Suprapubic skin (tissue), 4 donors: ENCODE measurements around the gene CD37. TPM values are rescaled to one million over a fixed set of nuclear protein-coding genes. Genes with fewer than 3 reads are reported as not detected.
"Not testable (repeated sequence)": the region's sequence is repeated elsewhere in the genome, so short reads cannot be mapped to it uniquely, and the experiment has no call there.

Experiments
- DNase-seq, 2 donors: peaks; one replicate each; pipeline ENCODE4 v3.0.0-alpha.2; 2019; ENCODE audit warnings: low spot score in 2 of 2
- H3K27ac ChIP-seq: fragments of 200-600 bp; sonication (generic); one replicate; pipeline ENCODE4 v1.5.1; 2019
- H3K27me3 ChIP-seq: fragments of 200-600 bp; sonication (generic); one replicate; pipeline ENCODE4 v1.5.1; 2019
- H3K36me3 ChIP-seq: fragments of 200-600 bp; sonication (generic); one replicate; pipeline ENCODE4 v1.5.1; 2019
- H3K4me1 ChIP-seq: fragments of 200-600 bp; sonication (generic); one replicate; pipeline ENCODE4 v1.5.1; 2019
- H3K4me3 ChIP-seq: fragments of 200-600 bp; sonication (generic); one replicate; pipeline ENCODE4 v1.5.1; 2019; ENCODE audit warnings: mild to moderate bottlenecking
- H3K9me3 ChIP-seq: fragments of 200-600 bp; sonication (generic); one replicate; pipeline ENCODE4 v1.5.1; 2019
- CTCF ChIP-seq, 2 donors: fragments of 200-600 bp in 1 of 2; fragments of 450-650 bp in 1 of 2; sonication (generic) in 1 of 2; IDR thresholded peaks; one replicate each; pipeline ENCODE4 v1.5.1; 2016 to 2019; ENCODE audit warnings: antibody characterized with exemption in 2 of 2, mild to moderate bottlenecking in 1 of 2, moderate library complexity in 1 of 2
- EP300 ChIP-seq: sonication (generic); formaldehyde crosslinking; IDR thresholded peaks from one replicate; pipeline ENCODE4 v1.6.1; 2017; ENCODE audit warnings: antibody characterized with exemption
- POLR2A ChIP-seq, 2 donors: fragments of 450-650 bp; IDR thresholded peaks; one replicate each; pipeline ENCODE4 v1.6.1; 2017; ENCODE audit warnings: antibody characterized with exemption in 2 of 2, mild to moderate bottlenecking in 2 of 2, moderate library complexity in 2 of 2
- POLR2AphosphoS5 ChIP-seq, 3 donors: sonication (generic); formaldehyde crosslinking; IDR thresholded peaks; one replicate each; pipeline ENCODE4 v1.6.1; 2017; ENCODE audit warnings: antibody characterized with exemption in 3 of 3
- WGBS: methylation state at CpG from one replicate; pipeline ENCODE4 v1.1.5; 2018; 5-methylcytosine and 5-hydroxymethylcytosine counted together
- total RNA-seq, 4 donors: library from RNA; depleted of rRNA; stranded (reverse); fragments of >200 nt; gene quantifications; one replicate each; pipeline ENCODE4 v1.1.0, GENCODE V29; 2016

CD37 gene
- total RNA-seq, 4 donors from 2014 or later, result 2.9 to 25.7 (median 5.0) TPM

- H3K9me3 ChIP-seq, result no peaks in the 10 kb centered on the region
- no peak for TF ChIP-seq POLR2A (IDR thresholded peaks at IDR 0.05)
- TF ChIP-seq CTCF (IDR thresholded peaks at IDR 0.05), result no peak
- no peak for TF ChIP-seq EP300
- no peak for TF ChIP-seq POLR2AphosphoS5 (IDR thresholded peaks at IDR 0.05)
- no peak overlapping the region for H3K27ac ChIP-seq
- H3K36me3 ChIP-seq, result peaks cover 6% of the 10 kb centered on the region
- no peak for DNase-seq
- H3K27me3 ChIP-seq, result no peaks in the 10 kb centered on the region
- WGBS, result 92% methylated on average over 6 of the region's 6 CpGs
- no peaks in the 10 kb centered on the region for H3K4me1 ChIP-seq
- no peak overlapping the region for H3K4me3 ChIP-seq
Measured at GRCh38 chr19:49309087-49309486, 26.1 kb upstream of the CD37 start.

- H3K36me3 ChIP-seq, result peaks cover 6% of the 10 kb centered on the region
- DNase-seq, result no peak
- 86% methylated on average over 1 of the region's 1 CpG for WGBS
Measured at GRCh38 chr19:49315111-49315510, 20.1 kb upstream of the CD37 start.

DNA sequence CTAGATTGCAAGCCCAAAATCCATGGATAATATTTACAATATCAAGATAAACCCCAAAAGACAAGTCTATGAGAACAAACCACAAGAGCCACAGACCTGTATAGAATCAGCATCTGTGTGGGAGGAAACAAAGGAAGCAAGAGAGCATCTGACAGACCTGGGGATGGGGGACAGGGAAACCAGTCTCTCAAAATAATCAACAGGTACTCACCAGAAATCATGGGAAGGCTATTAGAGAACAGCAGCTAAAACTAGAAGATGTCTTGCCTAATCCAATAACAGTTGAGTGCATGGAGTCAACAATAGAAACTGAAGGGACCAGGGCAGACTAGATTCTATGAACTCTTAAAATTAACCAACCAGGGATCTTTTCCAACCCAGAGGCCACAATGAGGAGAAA, 18.9 kb upstream of the CD37 start:
- Histone ChIP-seq H3K9me3 (no peaks in the 10 kb centered on the region), H3K27ac (no peak overlapping the region), H3K36me3 (no peaks in the 10 kb centered on the region), H3K27me3 (no peaks in the 10 kb centered on the region), H3K4me1 (no peaks in the 10 kb centered on the region), H3K4me3 (no peak overlapping the region)
- no peak for DNase-seq
- no peak for TF ChIP-seq POLR2A (IDR thresholded peaks at IDR 0.05)
- no peak for TF ChIP-seq CTCF (IDR thresholded peaks at IDR 0.05)

More at GRCh38 chr19:49315111-49315510, 20.1 kb upstream of the CD37 start:
- Histone ChIP-seq H3K27ac (no peak overlapping the region), H3K27me3 (no peaks in the 10 kb centered on the region), H3K4me3 (no peak overlapping the region), H3K9me3 (no peaks in the 10 kb centered on the region), H3K4me1 (no peaks in the 10 kb centered on the region)
- no peak for TF ChIP-seq POLR2A (IDR thresholded peaks at IDR 0.05)
- no peak for TF ChIP-seq CTCF (IDR thresholded peaks at IDR 0.05)
- no peak for TF ChIP-seq EP300
- TF ChIP-seq POLR2AphosphoS5 (IDR thresholded peaks at IDR 0.05), result no peak

- H3K9me3 ChIP-seq, result no peaks in the 10 kb centered on the region
- H3K4me3 ChIP-seq, result no peak overlapping the region
- H3K27ac ChIP-seq, result no peak overlapping the region
- no peaks in the 10 kb centered on the region for H3K4me1 ChIP-seq
- no peak for DNase-seq
- H3K27me3 ChIP-seq, result no peaks in the 10 kb centered on the region
- TF ChIP-seq POLR2AphosphoS5 (IDR thresholded peaks at IDR 0.05) (no peak), EP300 (no peak), POLR2A (IDR thresholded peaks at IDR 0.05) (no peak), CTCF (IDR thresholded peaks at IDR 0.05) (no peak)
- H3K36me3 ChIP-seq, result no peaks in the 10 kb centered on the region
Measured at GRCh38 chr19:49318296-49318695, 16.9 kb upstream of the CD37 start.

DNA sequence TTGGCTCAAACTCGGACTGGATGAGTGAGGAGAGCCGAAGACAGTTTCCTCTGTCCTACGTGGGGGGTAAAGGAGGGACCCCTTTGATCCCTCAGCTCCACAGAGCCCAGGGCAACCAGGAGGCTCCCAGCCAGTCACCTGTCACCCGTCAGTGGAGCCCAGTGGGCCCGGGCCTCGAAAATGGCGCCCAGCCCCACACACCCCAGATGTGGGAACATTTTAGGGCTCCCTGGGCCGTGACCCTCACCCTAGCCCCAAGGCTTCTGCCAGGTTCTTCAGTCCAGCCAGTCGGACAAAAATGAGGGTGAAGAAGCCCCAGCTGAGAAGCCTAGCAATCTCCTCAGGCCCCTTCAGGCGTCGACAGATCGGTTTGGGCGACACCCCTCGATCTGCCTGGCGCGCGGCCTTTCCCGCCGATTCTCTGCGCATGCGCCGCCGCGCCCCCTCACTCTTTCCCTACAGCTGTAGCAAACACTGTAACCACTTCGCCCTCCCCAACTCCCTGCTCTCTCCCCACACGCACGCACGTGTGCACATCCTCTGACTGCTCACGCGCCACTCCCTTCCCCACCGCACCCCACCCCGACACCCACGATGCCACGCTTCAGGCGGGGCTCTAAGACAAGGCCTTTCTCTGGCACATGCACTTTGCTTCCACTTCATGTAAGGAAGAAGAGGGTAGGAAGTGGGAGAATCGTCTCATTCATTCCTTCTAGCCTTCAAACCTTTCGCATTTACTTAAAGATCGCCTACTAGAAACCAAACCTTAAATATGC, 10.2 kb upstream of the CD37 start, which contains the start of gene SLC6A16:
Gene SLC6A16, minus strand, starts transcription at position 391 of the 776 bp plus-strand sequence. CDS start 13,844 bp downstream, outside the sequence.
- Histone ChIP-seq H3K36me3 (no peaks in the 10 kb centered on the region), H3K9me3 (no peaks in the 10 kb centered on the region), H3K4me3 (no peak within 1 kb of the TSS), H3K27ac (no peak within 1 kb of the TSS), H3K27me3 (no peaks in the 10 kb centered on the region), H3K4me1 (no peaks in the 10 kb centered on the region)
- TF ChIP-seq POLR2AphosphoS5 (IDR thresholded peaks at IDR 0.05) (no peak), CTCF (IDR thresholded peaks at IDR 0.05) (no peak), POLR2A (IDR thresholded peaks at IDR 0.05) (no peak), EP300 (no peak)
- WGBS, result 94% methylated on average over 32 of the region's 38 CpGs
- DNase-seq, result no peak

DNA sequence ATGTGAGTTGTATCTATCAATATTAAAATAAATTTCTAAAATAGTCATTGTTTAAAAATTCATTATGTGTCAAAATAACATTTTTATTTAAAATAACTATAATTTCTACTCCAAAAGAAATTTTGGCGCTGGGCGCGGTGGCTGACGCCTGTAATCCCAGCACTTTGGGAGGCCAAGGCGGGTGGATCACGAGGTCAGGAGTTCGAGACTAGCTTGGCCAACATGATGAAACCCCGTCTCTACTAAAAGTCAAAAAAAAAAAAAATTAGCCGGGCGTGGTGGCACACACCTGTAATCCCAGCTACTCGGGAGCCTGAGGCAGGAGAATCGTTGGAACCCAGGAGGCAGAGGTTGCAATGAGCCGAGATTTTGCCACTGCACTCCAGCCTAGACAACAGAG, 9.4 kb upstream of the CD37 start:
- not testable (repeated sequence) for H3K36me3 ChIP-seq, H3K4me1 ChIP-seq, DNase-seq, H3K9me3 ChIP-seq, H3K4me3 ChIP-seq, H3K27me3 ChIP-seq, H3K27ac ChIP-seq
- 89% methylated on average over 13 of the region's 13 CpGs for WGBS
